Prostate gland (tissue), 2 donors: ENCODE measurements around the gene PLEKHN1. TPM values are rescaled to one million over a fixed set of nuclear protein-coding genes. Genes with fewer than 3 reads are reported as not detected.
"Not testable (repeated sequence)": the region's sequence is repeated elsewhere in the genome, so short reads cannot be mapped to it uniquely, and the experiment has no call there.

Source experiments
- DNase-seq: peaks from one replicate; pipeline ENCODE4 v3.0.0-alpha.2; 2019; ENCODE audit warnings: low spot score
- H3K27ac ChIP-seq, 2 donors: fragments of 200-600 bp; sonication (generic); 2 replicates each; pipeline ENCODE4 v1.5.1; 2017 to 2019
- H3K27me3 ChIP-seq: fragments of 200-600 bp; sonication (generic); replicated peaks from 2 replicates; pipeline ENCODE4 v1.5.1; 2019; ENCODE audit not compliant: insufficient read depth
- H3K36me3 ChIP-seq, 2 donors: fragments of 200-600 bp; sonication (generic); 1 replicate in 1 of 2; 2 replicates in 1 of 2; pipeline versions ENCODE4 v1.5.1 to v1.8.1; 2017 to 2019
- H3K4me1 ChIP-seq: fragments of 200-600 bp; sonication (generic); replicated peaks from 2 replicates; pipeline ENCODE4 v1.5.1; 2019
- H3K4me3 ChIP-seq, 2 donors: fragments of 200-600 bp; sonication (generic); 2 replicates each; pipeline ENCODE4 v1.5.1; 2017 to 2019
- H3K9me3 ChIP-seq: fragments of 200-600 bp; sonication (generic); 2 replicates; pipeline ENCODE4 v1.5.1; 2017
- CTCF ChIP-seq, 4 experiments: fragments of 200-600 bp in 2 of 4; fragments of 450-650 bp in 2 of 4; sonication (generic) in 2 of 4; IDR thresholded peaks; 1 replicate in 3 of 4; 2 replicates in 1 of 4; pipeline ENCODE4 v1.5.1; 2016 to 2019; ENCODE audit warnings: antibody characterized with exemption in 4 of 4, mild to moderate bottlenecking in 2 of 4, moderate library complexity in 2 of 4
- POLR2A ChIP-seq: fragments of 450-650 bp; IDR thresholded peaks from one replicate; pipeline ENCODE4 v1.6.1; 2016; ENCODE audit warnings: antibody characterized with exemption, mild to moderate bottlenecking
- POLR2AphosphoS5 ChIP-seq: sonication (generic); formaldehyde crosslinking; IDR thresholded peaks from one replicate; pipeline ENCODE4 v1.6.1; 2017; ENCODE audit warnings: antibody characterized with exemption
- WGBS: methylation state at CpG from one replicate; pipeline ENCODE4 v1.1.5; 2018; 5-methylcytosine and 5-hydroxymethylcytosine counted together
- intact Hi-C: fragments of 100-400 bp; cut with DNase I; formaldehyde crosslinking; loops from one replicate; pipeline ENCODE4 v1.14.2; 2022
- total RNA-seq, 2 donors: library from RNA; depleted of rRNA; stranded (reverse); fragments of >200 nt; gene quantifications; one replicate each; pipeline ENCODE4 v1.1.0, GENCODE V29; 2016

PLEKHN1 gene
- total RNA-seq, 2 donors from 2014 or later: 1.4 to 6.4 TPM

GRCh38 chr1:974687-975328 is 8.5 kb downstream of the PLEKHN1 start:
- no peak overlapping the region for H3K27ac ChIP-seq
- H3K27me3 ChIP-seq: no peaks in the 10 kb centered on the region
- H3K9me3 ChIP-seq: no peaks in the 10 kb centered on the region
- TF ChIP-seq CTCF (IDR thresholded peaks at IDR 0.05) (no peak), POLR2A (no peak), POLR2AphosphoS5 (no peak)
- no peak for DNase-seq
- 81% methylated on average over 17 of the region's 17 CpGs for WGBS
- H3K4me3 ChIP-seq: no peak overlapping the region
- H3K36me3 ChIP-seq: no peaks in the 10 kb centered on the region
- intact Hi-C loops: no loop called here
- peaks cover 2% of the 10 kb centered on the region for H3K4me1 ChIP-seq

- TF ChIP-seq POLR2AphosphoS5 (no peak), CTCF (IDR thresholded peaks at IDR 0.05) (no peak), POLR2A (no peak)
- intact Hi-C loops: no loop called here
- no peak for DNase-seq
- WGBS: 58% methylated on average over 9 of the region's 9 CpGs
- H3K27me3 ChIP-seq: no peaks in the 10 kb centered on the region
- H3K4me3 ChIP-seq: no peak overlapping the region
- H3K9me3 ChIP-seq: no peaks in the 10 kb centered on the region
- peak overlapping the region; percentile 82 to 85 for H3K27ac ChIP-seq
- no peaks in the 10 kb centered on the region for H3K36me3 ChIP-seq
- peaks cover 2% of the 10 kb centered on the region for H3K4me1 ChIP-seq
These were observed 9.1 kb downstream of the PLEKHN1 start for GRCh38 chr1:975365-975764.

GRCh38 chr1:975896-976683 is 9.8 kb downstream of the PLEKHN1 start:
- peak overlapping the region; percentile 82 to 85 for H3K27ac ChIP-seq
- no peaks in the 10 kb centered on the region for H3K36me3 ChIP-seq
- DNase-seq: peak; percentile 79
- H3K27me3 ChIP-seq: no peaks in the 10 kb centered on the region
- TF ChIP-seq POLR2AphosphoS5 (peak; percentile 55), CTCF (IDR thresholded peaks at IDR 0.05) (peak; percentile 43 to 95 (median 75)), POLR2A (peak; percentile 19)
- intact Hi-C loops: loop anchor here (2.0 kb wide), 1 partner anchor 71 kb away; no protein-coding TSS in a partner anchor
- H3K9me3 ChIP-seq: no peaks in the 10 kb centered on the region
- WGBS: 4% methylated on average over 40 of the region's 40 CpGs
- H3K4me3 ChIP-seq: peak overlapping the region; percentile 36 to 40
- peaks cover 2% of the 10 kb centered on the region for H3K4me1 ChIP-seq

GRCh38 chr1:976791-977190 is 10.5 kb downstream of the PLEKHN1 start:
- not testable (repeated sequence) for H3K36me3 ChIP-seq, H3K27me3 ChIP-seq, H3K9me3 ChIP-seq, H3K4me1 ChIP-seq, H3K4me3 ChIP-seq
- H3K27ac ChIP-seq: peak overlapping the region in 1 of 2 donors; percentile 82
- peak; percentile 72 for DNase-seq
- no CpG with 5 or more reads among the region's 39 CpGs for WGBS
- intact Hi-C loops: loop anchor here (2.0 kb wide), 1 partner anchor 72 kb away; no protein-coding TSS in a partner anchor

GRCh38 chr1:978069-978834 is 12.0 kb downstream of the PLEKHN1 start:
- H3K4me1 ChIP-seq: peaks cover 2% of the 10 kb centered on the region
- H3K27me3 ChIP-seq: peaks cover 1% of the 10 kb centered on the region
- H3K9me3 ChIP-seq: no peaks in the 10 kb centered on the region
- TF ChIP-seq CTCF (IDR thresholded peaks at IDR 0.05): no peak
- TF ChIP-seq POLR2AphosphoS5: no peak
- TF ChIP-seq POLR2A: no peak
- 79% methylated on average over 40 of the region's 44 CpGs for WGBS
- intact Hi-C loops: no loop called here
- no peak overlapping the region for H3K27ac ChIP-seq
- no peak for DNase-seq
- no peaks in the 10 kb centered on the region for H3K36me3 ChIP-seq
- H3K4me3 ChIP-seq: no peak overlapping the region
